Endothelial cell of umbilical vein (primary cell): ENCODE data around the gene SVIL. TPM values are rescaled to one million over a fixed set of nuclear protein-coding genes. Genes with fewer than 3 reads are reported as not detected.

Source experiments
- BruUV-seq: library from RNA; stranded (reverse); fragments of 400-500 nt; replicated peaks from 2 replicates; lab custom pipeline; 2021; lab: Mats Ljungman, UMichigan
- CTCF ChIA-PET: fragments of 300-600, 350-600 bp; sonication (Branson Sonifier 250); formaldehyde crosslinking; loops from one replicate; lab custom pipeline; 2021; ENCODE audit warnings: antibody characterized with exemption, inconsistent platforms; lab: Charles Lee
- POLR2A ChIA-PET: fragments of 300-600, 350-600 bp; sonication (Branson Sonifier 250); formaldehyde crosslinking; loops from one replicate; lab custom pipeline; 2021; ENCODE audit warnings: antibody characterized with exemption, inconsistent platforms; lab: Charles Lee
- DNase-seq: peaks from one replicate; pipeline ENCODE4 v3.0.0-alpha.2; 2011; ENCODE audit warnings: low read depth, low spot score
- FAIRE-seq: peaks from 2 replicates; lab custom pipeline; 2011; peaks lifted over from hg19 to GRCh38; lab: Jason Lieb, UNC
- H2AFZ ChIP-seq: 2 replicates; pipeline ENCODE4 v1.6.0; 2012; ENCODE audit warnings: low read depth, low read length, control low read depth, inconsistent platforms
- H3K27ac ChIP-seq: 2 replicates; pipeline ENCODE4 v1.5.1; 2011; ENCODE audit warnings: low read depth, mild to moderate bottlenecking, control low read depth, low read length, moderate library complexity; ENCODE audit not compliant: insufficient read depth
- H3K27me3 ChIP-seq, 2 experiments: 2 replicates each; pipeline versions ENCODE4 v1.6.0 to v1.6.1; 2011; ENCODE audit warnings: low read length in 2 of 2, mixed read lengths in 1 of 2; ENCODE audit not compliant: control insufficient read depth in 2 of 2, insufficient read depth in 2 of 2
- H3K36me3 ChIP-seq, 2 experiments: 2 replicates in 1 of 2; 3 replicates in 1 of 2; pipeline ENCODE4 v1.5.1; 2011; ENCODE audit warnings: low read length in 2 of 2, mild to moderate bottlenecking in 1 of 2, moderate library complexity in 1 of 2; ENCODE audit not compliant: control insufficient read depth in 2 of 2, insufficient read depth in 2 of 2; ENCODE audit errors: extremely low read depth in 1 of 2
- H3K4me1 ChIP-seq: 3 replicates; pipeline ENCODE4 v1.5.1; 2011; ENCODE audit warnings: mild to moderate bottlenecking, low read length; ENCODE audit not compliant: control insufficient read depth, insufficient read depth; ENCODE audit errors: extremely low read depth
- H3K4me2 ChIP-seq: 2 replicates; pipeline ENCODE4 v1.6.1; 2011; ENCODE audit warnings: low read length, control low read depth, mixed read lengths; ENCODE audit not compliant: insufficient read depth
- H3K4me3 ChIP-seq, 3 experiments: fragments of 200-600 bp in 1 of 3; sonication (generic), shearing (Covaris generic) in 1 of 3; replicated peaks in 1 of 3; 2 replicates each; pipeline ENCODE4 v1.5.1; 2011 to 2016; ENCODE audit warnings: control low read depth in 3 of 3, low read length in 3 of 3, mild to moderate bottlenecking in 2 of 3, inconsistent platforms in 1 of 3, low read depth in 1 of 3, moderate library complexity in 1 of 3; ENCODE audit not compliant: insufficient read depth in 1 of 3
- H3K79me2 ChIP-seq: 2 replicates; pipeline ENCODE4 v1.6.0; 2012; ENCODE audit warnings: low read length, inconsistent platforms; ENCODE audit not compliant: control insufficient read depth, insufficient read depth
- H3K9ac ChIP-seq: replicated peaks from 2 replicates; pipeline ENCODE3; 2011; ENCODE audit warnings: low read length, control low read depth; ENCODE audit not compliant: insufficient read depth; ENCODE audit errors: extremely low read depth
- H3K9me1 ChIP-seq: replicated peaks from 3 replicates; pipeline ENCODE4 v1.6.0; 2011; ENCODE audit warnings: mild to moderate bottlenecking, low read length; ENCODE audit not compliant: control insufficient read depth, insufficient read depth; ENCODE audit errors: extremely low read depth
- H3K9me3 ChIP-seq: replicated peaks from 2 replicates; pipeline ENCODE4 v1.5.1; 2012; ENCODE audit warnings: low read length, inconsistent platforms; ENCODE audit not compliant: control insufficient read depth, insufficient read depth
- H4K20me1 ChIP-seq: replicated peaks from 2 replicates; pipeline ENCODE3; 2011; ENCODE audit warnings: mild to moderate bottlenecking, low read length; ENCODE audit not compliant: control insufficient read depth, insufficient read depth; ENCODE audit errors: extremely low read depth
- EZH2 ChIP-seq: IDR thresholded peaks from 2 replicates; pipeline ENCODE4 v1.6.1; 2012; ENCODE audit warnings: borderline replicate concordance, low read depth, mild to moderate bottlenecking, moderate library complexity, low read length, inconsistent platforms; ENCODE audit not compliant: severe bottlenecking
- FOS ChIP-seq: IDR thresholded peaks from 2 replicates; pipeline ENCODE4 v1.6.1; 2011; ENCODE audit warnings: mild to moderate bottlenecking, low read length, moderate library complexity, borderline replicate concordance; ENCODE audit not compliant: insufficient read depth
- JUN ChIP-seq: IDR thresholded peaks from 2 replicates; pipeline ENCODE4 v1.6.1; 2011; ENCODE audit warnings: borderline replicate concordance, low read depth; ENCODE audit not compliant: insufficient read length, insufficient read depth
- MYC ChIP-seq: IDR thresholded peaks from one replicate; pipeline ENCODE4 v1.6.1; 2011; ENCODE audit warnings: mild to moderate bottlenecking, low read depth, low read length
- POLR2A ChIP-seq: IDR thresholded peaks from 2 replicates; pipeline ENCODE4 v1.6.1; 2012; ENCODE audit warnings: low read depth, mild to moderate bottlenecking, control low read depth, low read length
- POLR2AphosphoS5 ChIP-seq: IDR thresholded peaks from 2 replicates; pipeline ENCODE4 v1.6.1; 2012; ENCODE audit warnings: low read depth, mild to moderate bottlenecking, control low read depth, low read length, moderate library complexity; ENCODE audit not compliant: insufficient read depth
- dilution Hi-C: fragments of 300-500 bp; cut with MboI; formaldehyde crosslinking; loops from one replicate; pipeline ENCODE4 v1.15.0; 2019; ENCODE audit warnings: low sequenced_read_pairs; ENCODE audit not compliant: extremely low pct_ligation_motif_present
- intact Hi-C: fragments of 100-400 bp; cut with micrococcal nuclease; formaldehyde crosslinking; loops from one replicate; pipeline ENCODE4 v1.10.0; 2022
- polyA plus RNA-seq, 4 experiments: library from polyadenylated mRNA; depleted of rRNA in 3 of 4; stranded (reverse) in 3 of 4; unstranded in 1 of 4; fragments of >200 nt; gene quantifications; 2 replicates each; pipeline versions ENCODE4 v1.2.1 to v1.2.3, GENCODE V29; 2011 to 2012; ENCODE audit warnings: missing spikeins in 1 of 4
- total RNA-seq: library from RNA; stranded (reverse); gene quantifications from 2 replicates; pipeline ENCODE4 v1.2.3, GENCODE V29; 2021
- TF ChIP-seq, protein P1 (sequence below): IDR thresholded peaks from 2 replicates; pipeline ENCODE4 v1.6.1; 2011; ENCODE audit not compliant: insufficient read depth, insufficient read length
- TF ChIP-seq, protein P2 (sequence below), 2 donors: IDR thresholded peaks; 1 replicate in 1 of 2; 2 replicates in 1 of 2; pipeline ENCODE4 v1.5.1; 2011; ENCODE audit warnings: low read length in 2 of 2, mild to moderate bottlenecking in 2 of 2, moderate library complexity in 2 of 2, control low read depth in 1 of 2, inconsistent platforms in 1 of 2, low read depth in 1 of 2; ENCODE audit not compliant: insufficient read depth in 1 of 2; ENCODE audit errors: extremely low read depth in 1 of 2

The SVIL gene
- total and polyA plus RNA-seq, 2 donors (not counting 3 experiments of a cell fraction or from before 2014, with no cell fraction given): 22.6 to 70.7 TPM

DNA sequence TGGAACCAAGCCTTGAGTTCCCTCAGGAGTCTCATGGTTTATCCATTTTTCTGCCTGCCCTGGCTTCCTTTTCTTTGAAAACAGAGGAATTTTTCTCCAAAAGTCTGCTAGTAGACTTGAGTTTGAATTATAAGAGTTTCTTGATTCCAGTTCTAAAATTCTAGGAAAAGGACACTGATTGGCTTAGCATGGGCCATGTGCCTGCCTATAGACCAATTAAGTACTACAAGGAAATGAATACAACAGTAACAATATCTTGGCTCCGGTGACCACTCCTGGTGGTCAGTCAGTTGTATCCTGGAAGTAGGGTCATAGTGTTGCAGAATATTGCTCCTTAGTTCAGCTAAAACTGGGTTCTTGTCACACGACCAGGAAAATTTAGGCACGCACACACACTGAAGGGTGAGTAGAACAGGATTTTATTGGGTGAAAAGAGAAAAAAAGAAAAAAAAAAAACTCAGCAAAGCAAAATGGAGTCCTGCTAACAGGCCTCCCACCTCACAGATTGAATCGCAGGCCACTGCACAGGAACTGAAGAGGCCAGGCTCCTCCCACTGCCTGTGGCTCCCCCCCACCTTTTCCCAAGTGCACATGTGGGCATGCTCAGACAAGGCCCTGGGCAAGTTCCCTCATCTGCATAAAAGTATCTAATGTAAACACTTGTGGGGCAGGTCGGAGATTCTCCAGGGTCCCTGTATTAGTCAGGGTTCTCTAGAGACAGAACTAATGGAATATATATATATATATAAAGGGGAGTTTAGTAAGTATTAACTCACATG, 190.8 kb downstream of the SVIL start:
- no peaks in the 10 kb centered on the region for H3K9me1 ChIP-seq
- peaks cover 20% of the 10 kb centered on the region for H3K79me2 ChIP-seq
- POLR2A ChIA-PET: no interaction called here
- H3K4me1 ChIP-seq: no peaks in the 10 kb centered on the region
- no peak for DNase-seq
- intact Hi-C loops: no loop called here
- no TSS peak for BruUV-seq
- H3K9ac ChIP-seq: no peak overlapping the region
- H3K4me3 ChIP-seq: no peak overlapping the region
- H3K9me3 ChIP-seq: no peaks in the 10 kb centered on the region
- dilution Hi-C loops: no loop called here
- H3K27ac ChIP-seq: no peak overlapping the region
- CTCF ChIA-PET: interaction anchor here (1.3 kb wide), 1 partner anchor 11 kb away, joined by 3 read pairs; no protein-coding TSS in a partner anchor
- no peak overlapping the region for H3K4me2 ChIP-seq
- no peak overlapping the region for H2AFZ ChIP-seq
- no peak for FAIRE-seq
- no peaks in the 10 kb centered on the region for H3K36me3 ChIP-seq
- H4K20me1 ChIP-seq: no peaks in the 10 kb centered on the region
- H3K27me3 ChIP-seq: no peaks in the 10 kb centered on the region
- TF ChIP-seq EZH2 (no peak), POLR2AphosphoS5 (no peak), JUN (no peak), POLR2A (no peak), FOS (no peak), MYC (no peak)
- TF ChIP-seq, protein P1, sequence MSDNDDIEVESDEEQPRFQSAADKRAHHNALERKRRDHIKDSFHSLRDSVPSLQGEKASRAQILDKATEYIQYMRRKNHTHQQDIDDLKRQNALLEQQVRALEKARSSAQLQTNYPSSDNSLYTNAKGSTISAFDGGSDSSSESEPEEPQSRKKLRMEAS: no peak
- TF ChIP-seq, protein P2, sequence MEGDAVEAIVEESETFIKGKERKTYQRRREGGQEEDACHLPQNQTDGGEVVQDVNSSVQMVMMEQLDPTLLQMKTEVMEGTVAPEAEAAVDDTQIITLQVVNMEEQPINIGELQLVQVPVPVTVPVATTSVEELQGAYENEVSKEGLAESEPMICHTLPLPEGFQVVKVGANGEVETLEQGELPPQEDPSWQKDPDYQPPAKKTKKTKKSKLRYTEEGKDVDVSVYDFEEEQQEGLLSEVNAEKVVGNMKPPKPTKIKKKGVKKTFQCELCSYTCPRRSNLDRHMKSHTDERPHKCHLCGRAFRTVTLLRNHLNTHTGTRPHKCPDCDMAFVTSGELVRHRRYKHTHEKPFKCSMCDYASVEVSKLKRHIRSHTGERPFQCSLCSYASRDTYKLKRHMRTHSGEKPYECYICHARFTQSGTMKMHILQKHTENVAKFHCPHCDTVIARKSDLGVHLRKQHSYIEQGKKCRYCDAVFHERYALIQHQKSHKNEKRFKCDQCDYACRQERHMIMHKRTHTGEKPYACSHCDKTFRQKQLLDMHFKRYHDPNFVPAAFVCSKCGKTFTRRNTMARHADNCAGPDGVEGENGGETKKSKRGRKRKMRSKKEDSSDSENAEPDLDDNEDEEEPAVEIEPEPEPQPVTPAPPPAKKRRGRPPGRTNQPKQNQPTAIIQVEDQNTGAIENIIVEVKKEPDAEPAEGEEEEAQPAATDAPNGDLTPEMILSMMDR (IDR thresholded peaks at IDR 0.05; ENCODE audit: extremely low read depth in 1 of 2, insufficient read depth in 1 of 2, low read depth in 1 of 2, low read length in 2 of 2): no peak
